Measurements from ENCODE around the gene BLOC1S6.
"Not testable (repeated sequence)": the region's sequence is repeated elsewhere in the genome, so short reads cannot be mapped to it uniquely, and the experiment has no call there.

- TF ChIP-seq POLR2A (IDR thresholded peaks at IDR 0.05; ENCODE audit: low read length); GATA1 (IDR thresholded peaks at IDR 0.05; ENCODE audit: low read depth, low read length): not testable (repeated sequence)
Measured at GRCh38 chr15:45650007-45650406, 62.8 kb downstream of the BLOC1S6 start.
